ENCODE data around the gene TLCD3B. TPM values are rescaled to one million over a fixed set of nuclear protein-coding genes. Genes with fewer than 3 reads are reported as not detected.
A peak's percentile ranks its signal among the peaks of the same experiment; 100 is the strongest.

TLCD3B gene
- total RNA-seq, 4 donors from 2014 or later: 0.23 TPM; not detected in 3

- Histone ChIP-seq H3K4me1 (peaks cover 24 to 33% (median 27%) of the 10 kb centered on the region in 4 donors), H3K9me3 (no peaks in the 10 kb centered on the region), H3K27me3 (no peaks in the 10 kb centered on the region), H3K36me3 (peaks cover 12 to 66% (median 55%) of the 10 kb centered on the region in 4 donors), H3K27ac (replicated peaks in 1 of 4) (peak overlapping the region; percentile 96 to 99 (median 96)), H3K4me3 (no peak overlapping the region)
- DNase-seq (ENCODE audit: extremely low spot score): no peak
- 86% methylated on average over 9 of the region's 9 CpGs for WGBS
- no peak for TF ChIP-seq POLR2AphosphoS5 (IDR thresholded peaks at IDR 0.05)
- no peak for TF ChIP-seq POLR2A (IDR thresholded peaks at IDR 0.05; ENCODE audit: low read depth)
- TF ChIP-seq EP300 (IDR thresholded peaks at IDR 0.05): no peak
- no peak for TF ChIP-seq CTCF (IDR thresholded peaks at IDR 0.05)
- intact Hi-C loops (cut with DNase I): loop anchor here (10.0 kb wide), 1 partner anchor 199 kb away; the partner anchor contains the start of gene KIF22
Measured at GRCh38 chr16:29993903-29994599, 37.0 kb downstream of the TLCD3B start.

- Histone ChIP-seq H3K27me3 (no peaks in the 10 kb centered on the region), H3K4me1 (peaks cover 24 to 33% (median 27%) of the 10 kb centered on the region in 4 donors), H3K27ac (replicated peaks in 1 of 4) (peak overlapping the region in 1 of 4 donors; percentile 26), H3K9me3 (no peaks in the 10 kb centered on the region), H3K36me3 (peaks cover 12 to 68% (median 61%) of the 10 kb centered on the region in 4 donors), H3K4me3 (no peak overlapping the region)
- WGBS: 81% methylated on average over 13 of the region's 25 CpGs
- DNase-seq (ENCODE audit: extremely low spot score): no peak
- intact Hi-C loops (cut with DNase I): loop anchor here (10.0 kb wide), 1 partner anchor 199 kb away; the partner anchor contains the start of gene KIF22
- TF ChIP-seq POLR2AphosphoS5 (IDR thresholded peaks at IDR 0.05) (no peak), CTCF (IDR thresholded peaks at IDR 0.05) (no peak), EP300 (IDR thresholded peaks at IDR 0.05) (no peak), POLR2A (IDR thresholded peaks at IDR 0.05; ENCODE audit: low read depth) (no peak)
Measured at GRCh38 chr16:29993191-29993902, 37.7 kb downstream of the TLCD3B start.

GRCh38 chr16:29992344-29992967 is 38.6 kb downstream of the TLCD3B start:
- intact Hi-C loops (cut with DNase I): loop anchor here (10.0 kb wide), 1 partner anchor 198 kb away; the partner anchor contains the start of gene KIF22
- DNase-seq (ENCODE audit: extremely low spot score): no peak
- peaks cover 21 to 68% (median 64%) of the 10 kb centered on the region in 4 donors for H3K36me3 ChIP-seq
- no peaks in the 10 kb centered on the region for H3K9me3 ChIP-seq
- H3K4me1 ChIP-seq: peaks cover 23 to 29% (median 27%) of the 10 kb centered on the region in 4 donors
- H3K27me3 ChIP-seq: no peaks in the 10 kb centered on the region
- 46% methylated on average over 7 of the region's 7 CpGs for WGBS
- H3K4me3 ChIP-seq: no peak overlapping the region
- no peak overlapping the region for H3K27ac ChIP-seq (replicated peaks in 1 of 4)
- no peak for TF ChIP-seq POLR2AphosphoS5 (IDR thresholded peaks at IDR 0.05)
- no peak for TF ChIP-seq CTCF (IDR thresholded peaks at IDR 0.05)
- TF ChIP-seq EP300 (IDR thresholded peaks at IDR 0.05): no peak
- TF ChIP-seq POLR2A (IDR thresholded peaks at IDR 0.05; ENCODE audit: low read depth): no peak

- H3K36me3 ChIP-seq: peaks cover 30 to 76% (median 74%) of the 10 kb centered on the region in 4 donors
- no peak for DNase-seq (ENCODE audit: extremely low spot score)
Measured at GRCh38 chr16:29991571-29991904, 39.5 kb downstream of the TLCD3B start.

More at GRCh38 chr16:29991571-29991904, 39.5 kb downstream of the TLCD3B start:
- Histone ChIP-seq H3K4me3 (no peak overlapping the region), H3K27me3 (no peaks in the 10 kb centered on the region), H3K27ac (replicated peaks in 1 of 4) (peak overlapping the region in 1 of 4 donors; percentile 14), H3K4me1 (peaks cover 14 to 20% (median 19%) of the 10 kb centered on the region in 4 donors), H3K9me3 (no peaks in the 10 kb centered on the region)
- 74% methylated on average over 5 of the region's 5 CpGs for WGBS
- TF ChIP-seq POLR2A (IDR thresholded peaks at IDR 0.05; ENCODE audit: low read depth): no peak
- TF ChIP-seq CTCF (IDR thresholded peaks at IDR 0.05): no peak
- TF ChIP-seq POLR2AphosphoS5 (IDR thresholded peaks at IDR 0.05): no peak
- no peak for TF ChIP-seq EP300 (IDR thresholded peaks at IDR 0.05)
- intact Hi-C loops (cut with DNase I): loop anchor here (10.0 kb wide), 1 partner anchor 197 kb away; the partner anchor contains the start of gene KIF22
